Stimulated activated CD4-positive, alpha-beta T cell treated with anti-CD3 and anti-CD28 coated beads, TNF-alpha, amount 100 ng/mL, for 48 hours (primary cell): ENCODE data around the gene FOXI2.

Source experiments
- DNase-seq, 3 donors: peaks; one replicate each; pipeline ENCODE4 v3.0.0-alpha.2; 2020; ENCODE audit warnings: low read depth in 3 of 3

Gene FOXI2

DNA sequence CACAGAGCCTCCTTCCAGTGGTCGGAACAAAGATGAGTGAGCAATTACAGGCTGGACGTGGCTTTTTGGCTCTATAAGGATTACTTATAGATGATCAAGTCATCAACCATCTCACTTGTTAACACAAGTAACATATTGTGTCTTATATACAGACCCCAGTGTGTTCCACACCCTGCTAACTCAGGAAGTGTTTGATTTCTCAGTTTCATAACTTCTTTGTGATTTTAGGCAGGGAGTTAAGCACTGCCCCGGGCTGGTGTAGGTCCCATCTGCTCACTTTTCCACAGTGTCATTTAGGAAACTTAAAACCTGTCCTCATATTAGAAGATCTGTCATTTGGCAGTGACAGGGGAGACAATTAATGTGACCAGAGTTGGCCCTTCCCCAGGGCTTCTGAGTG is 6.2 kb downstream of the FOXI2 start:
- no peak for DNase-seq

DNA sequence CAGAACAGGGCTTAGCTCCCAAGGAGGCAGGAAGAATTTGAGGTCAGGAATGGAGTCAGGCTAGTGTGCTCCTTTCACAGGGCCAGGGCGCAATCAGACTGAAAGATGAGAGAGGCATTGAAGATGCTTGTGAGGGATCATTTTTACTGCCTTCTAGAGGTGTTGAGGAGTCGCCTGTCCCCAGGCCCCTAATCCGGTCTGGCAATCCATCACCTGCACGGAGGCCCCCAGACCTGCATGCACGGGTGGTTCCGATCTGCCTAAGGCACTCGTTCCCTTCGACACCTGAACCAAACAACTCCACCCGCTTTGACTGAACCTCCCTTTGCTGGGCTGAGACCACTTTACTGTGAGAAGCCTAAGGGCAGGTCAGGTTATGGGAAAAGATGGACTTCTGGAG is 8.0 kb downstream of the FOXI2 start:
- no peak for DNase-seq

DNA sequence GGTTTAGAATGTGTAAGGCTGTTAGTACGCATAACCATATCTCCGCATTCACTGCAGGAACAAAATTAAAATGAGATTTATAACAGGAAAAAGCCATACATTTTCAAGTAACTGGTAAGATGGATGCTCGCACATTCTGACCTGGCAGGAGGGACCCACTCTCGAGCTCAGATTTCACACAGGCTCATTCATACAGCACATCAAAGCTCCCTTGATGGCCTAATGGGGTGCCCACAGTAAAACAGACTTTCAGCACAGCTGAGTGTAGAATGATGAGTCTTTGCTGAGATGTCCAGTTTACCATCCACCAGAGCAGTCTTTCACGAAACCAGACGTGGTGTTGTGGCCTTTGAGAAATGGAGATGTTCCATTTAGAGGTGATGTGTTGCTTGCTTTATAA is 8.9 kb downstream of the FOXI2 start:
- no peak for DNase-seq

DNA sequence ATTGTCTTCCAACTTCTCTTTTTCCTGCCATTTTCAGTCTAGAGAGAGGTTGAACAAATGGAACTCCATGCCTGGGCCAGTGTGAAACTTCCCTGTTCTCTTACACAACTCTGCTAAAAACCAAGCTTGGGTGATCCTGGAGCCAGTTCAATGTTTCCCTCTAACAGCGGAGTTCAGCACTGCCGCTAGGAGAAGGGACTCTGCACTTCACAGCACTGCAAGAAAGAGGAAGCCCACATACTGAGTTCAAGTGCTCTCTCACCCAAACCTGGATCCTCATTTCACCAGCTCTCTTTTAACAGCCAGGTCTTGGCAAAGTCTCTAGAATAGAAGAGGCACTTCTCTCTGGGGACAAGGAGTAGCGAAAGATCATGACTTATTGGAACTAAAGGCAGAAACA is 18.8 kb downstream of the FOXI2 start:
- DNase-seq = no peak

DNA sequence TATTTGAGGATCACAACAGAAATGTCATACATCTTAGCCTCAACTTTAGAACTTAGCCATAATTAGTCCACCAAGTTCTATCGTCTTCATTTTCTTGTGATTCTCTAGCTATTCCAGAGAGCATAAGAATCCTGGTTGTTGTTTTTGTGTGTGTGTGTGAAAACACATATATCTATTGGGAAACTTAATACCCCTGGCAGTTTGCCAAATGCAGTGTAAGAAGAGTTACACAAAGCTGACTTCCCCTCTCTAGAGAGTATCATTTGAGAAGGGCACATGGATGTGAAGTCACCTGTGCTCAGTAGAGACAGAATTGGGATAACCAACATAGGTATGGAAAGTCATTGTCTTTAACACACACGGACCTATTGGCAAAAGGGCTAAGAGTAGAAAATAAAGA is 19.3 kb downstream of the FOXI2 start:
- no peak for DNase-seq

DNA sequence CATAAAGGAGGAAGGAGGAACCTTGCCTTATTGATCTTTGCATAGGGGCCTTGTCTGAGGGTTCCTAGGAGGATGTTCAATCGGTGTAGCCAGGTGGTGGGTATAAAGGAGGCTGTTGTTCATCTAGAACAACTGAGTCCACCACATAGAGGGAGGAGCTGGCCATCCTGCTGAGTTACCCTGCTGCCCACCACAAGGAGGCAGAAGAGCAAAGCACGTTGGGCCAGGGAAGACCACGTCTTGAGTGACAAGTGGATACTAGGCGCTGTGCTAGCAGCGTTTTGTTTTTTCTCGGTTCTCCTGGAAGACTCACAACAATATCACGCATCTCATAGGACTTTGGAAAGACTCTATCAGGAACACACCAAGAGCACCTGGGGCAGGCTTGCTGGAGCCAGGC is 20.0 kb downstream of the FOXI2 start:
- DNase-seq = no peak

DNA sequence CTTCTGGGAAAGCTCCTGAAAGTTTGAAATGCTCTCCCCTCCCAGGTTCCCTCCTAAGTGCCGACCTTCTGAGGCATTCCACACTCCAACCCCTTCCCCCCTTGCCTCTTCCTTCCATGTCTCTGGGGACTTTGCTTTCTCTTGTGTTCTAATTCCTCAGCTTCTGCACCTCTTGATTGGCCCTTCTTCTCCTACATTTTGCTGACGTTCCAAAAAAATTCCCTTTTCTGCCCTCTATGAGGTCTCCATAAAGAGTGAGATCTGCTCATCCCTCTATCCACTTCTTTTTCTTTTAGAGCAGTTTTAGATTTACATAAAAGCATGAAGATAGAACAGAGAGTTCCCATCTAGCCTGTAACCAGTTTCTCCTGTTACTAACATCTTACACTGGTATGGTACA is 22.3 kb downstream of the FOXI2 start:
- DNase-seq = no peak

DNA sequence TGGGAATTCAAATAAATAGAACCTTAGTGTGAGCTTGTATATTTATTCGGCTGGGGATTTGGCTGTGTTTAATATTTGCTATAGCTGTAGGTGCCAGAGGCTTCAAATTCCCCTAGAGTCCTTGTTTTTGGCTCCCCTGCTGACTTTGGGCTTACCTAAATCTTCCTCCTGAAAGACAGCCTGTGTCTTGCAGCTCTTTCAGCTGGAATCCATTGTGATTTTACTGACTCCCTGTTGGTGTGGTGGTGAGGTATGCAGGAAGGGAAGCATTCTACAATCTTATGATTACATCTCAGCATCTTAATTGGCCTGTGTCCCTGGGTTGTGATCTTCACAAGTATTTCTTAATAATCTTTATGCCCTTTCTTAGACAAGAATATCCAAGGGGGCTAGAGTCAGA is 25.9 kb downstream of the FOXI2 start:
- DNase-seq = no peak

DNA sequence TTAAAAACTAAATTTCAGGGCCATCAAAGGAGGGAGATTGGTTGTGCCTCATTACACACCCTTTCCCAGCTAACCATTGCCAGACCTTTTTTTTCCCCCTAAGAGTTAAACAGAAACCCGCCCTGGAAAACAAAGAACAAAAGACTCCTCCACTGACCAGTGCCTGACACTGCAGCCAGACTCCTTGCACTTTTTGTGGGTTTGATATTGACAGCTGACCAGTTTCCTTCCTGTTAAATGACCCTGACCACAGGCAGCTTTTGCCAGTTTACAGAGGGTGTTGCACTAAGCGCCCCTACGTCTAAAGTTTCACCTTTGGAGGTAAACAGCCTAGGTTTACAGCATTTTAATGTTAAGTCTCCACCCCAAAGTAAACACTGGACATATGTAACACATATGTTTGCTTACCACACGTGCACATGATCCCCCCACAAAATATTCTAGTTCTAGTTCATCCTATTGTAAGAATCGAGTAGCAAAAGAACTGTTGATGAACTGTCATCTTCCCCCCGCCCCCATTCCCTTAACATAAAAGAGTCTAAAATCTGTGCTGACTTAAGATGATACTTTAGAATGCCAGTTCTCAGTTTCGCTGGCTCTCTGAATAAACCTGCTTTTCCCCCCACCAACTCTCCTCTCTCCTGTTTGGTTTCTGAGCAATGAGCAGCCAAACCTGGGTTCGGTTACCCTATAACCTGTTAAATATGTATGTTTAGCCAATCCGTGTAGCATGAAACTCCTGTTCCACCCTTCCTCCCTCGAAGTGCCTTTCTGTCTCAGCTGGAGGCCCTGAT is 38.0 kb downstream of the FOXI2 start:
- no peak for DNase-seq

DNA sequence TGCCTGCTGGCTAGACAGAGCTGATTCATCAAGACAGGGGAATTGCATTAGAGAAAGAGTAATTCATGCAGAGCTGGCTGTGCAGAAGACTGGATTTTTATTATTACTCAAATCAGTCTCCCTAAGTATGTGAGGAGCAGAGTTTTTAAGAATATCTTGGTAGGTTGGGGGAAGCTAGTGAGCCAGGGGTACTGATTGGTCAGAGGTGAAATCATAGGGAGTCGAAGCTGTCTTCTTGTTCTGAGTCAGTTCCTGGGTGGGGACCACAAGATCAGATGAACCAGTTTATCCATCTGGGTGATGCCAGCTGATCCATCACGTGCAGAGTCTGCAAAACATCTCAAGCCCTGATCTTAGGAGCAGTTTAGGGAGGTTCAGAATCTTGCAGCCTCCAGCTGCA is 39.8 kb downstream of the FOXI2 start:
- DNase-seq = no peak

DNA sequence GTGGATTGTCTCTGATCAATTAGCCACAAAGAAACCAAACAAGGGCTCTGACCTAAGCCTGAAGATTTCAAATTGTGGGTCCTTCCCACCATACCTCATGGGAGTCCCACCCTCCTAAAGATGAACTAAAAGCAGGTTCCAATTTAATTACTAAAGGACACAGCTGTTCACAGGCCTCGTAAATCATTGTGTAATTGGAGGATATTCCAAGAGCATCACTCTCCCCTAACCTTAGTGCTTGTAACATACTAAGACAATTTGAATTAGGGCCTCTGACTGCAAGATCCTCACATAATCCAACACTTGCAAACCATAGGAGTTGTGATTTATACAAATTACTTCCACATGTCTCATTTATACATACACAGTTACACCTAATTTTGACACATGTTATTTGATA is 44.4 kb downstream of the FOXI2 start:
- DNase-seq = no peak

DNA sequence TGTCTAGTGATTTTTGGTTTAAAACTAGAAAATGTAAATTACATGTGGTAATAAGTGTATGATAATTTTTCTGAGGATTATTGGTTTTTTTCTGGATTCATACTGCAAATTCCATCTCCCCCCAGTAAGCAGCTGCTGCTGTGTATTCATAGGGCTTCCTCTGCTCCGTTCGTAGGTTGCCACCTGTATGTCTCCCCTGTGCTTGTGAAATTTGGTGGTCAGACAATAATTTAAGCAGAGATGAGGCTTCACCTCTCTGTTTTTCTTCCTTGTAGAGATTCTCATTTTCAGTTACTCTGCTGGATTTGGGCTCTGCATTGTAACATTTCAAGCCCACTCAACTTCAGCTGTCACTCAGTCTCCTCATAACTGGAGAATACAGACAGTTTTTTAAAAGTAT is 50.9 kb downstream of the FOXI2 start:
- no peak for DNase-seq

DNA sequence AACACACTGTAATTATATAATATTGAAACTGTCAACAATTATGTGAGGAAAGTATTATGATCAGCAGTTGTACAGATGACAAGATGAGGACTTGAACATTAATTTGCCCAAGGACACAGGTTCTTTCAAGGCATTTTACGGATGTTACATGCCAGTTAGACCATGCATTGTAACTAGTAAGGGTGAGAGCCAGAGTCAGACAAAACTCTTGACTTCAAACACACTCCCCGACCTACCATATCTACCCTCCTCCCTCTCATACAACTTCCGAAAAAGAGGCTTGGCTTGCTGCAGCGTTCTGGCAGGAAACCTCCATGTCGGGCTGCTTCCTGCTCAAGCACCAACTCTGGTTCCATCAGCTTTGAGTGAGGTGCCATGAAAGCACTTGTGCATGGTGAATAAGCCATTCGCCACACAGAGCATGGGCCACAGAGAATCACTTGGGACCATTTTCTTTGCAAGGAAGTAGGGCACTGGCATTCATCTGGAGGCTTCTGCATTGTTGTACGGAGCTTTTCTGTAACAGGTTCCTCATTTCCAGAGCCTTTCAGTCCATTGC is 53.2 kb downstream of the FOXI2 start:
- DNase-seq = no peak
